Choroid plexus epithelial cell (primary cell): ENCODE measurements around the gene RPL26.
"Not testable (repeated sequence)": the region's sequence is repeated elsewhere in the genome, so short reads cannot be mapped to it uniquely, and the experiment has no call there.

Source experiments
- DNase-seq: peaks from one replicate; pipeline ENCODE4 v3.0.0-alpha.2; 2010; ENCODE audit warnings: low read depth
- H3K4me3 ChIP-seq: 2 replicates; pipeline ENCODE4 v1.5.1; 2011; ENCODE audit warnings: low read depth, mild to moderate bottlenecking, control low read depth, low read length, moderate library complexity
- TF ChIP-seq, protein P1 (sequence below): conservative IDR thresholded peaks from 2 replicates; pipeline ENCODE4 v1.5.1; 2011; ENCODE audit warnings: low read depth, mild to moderate bottlenecking, control low read depth, inconsistent platforms, low read length, moderate library complexity

The RPL26 gene

DNA sequence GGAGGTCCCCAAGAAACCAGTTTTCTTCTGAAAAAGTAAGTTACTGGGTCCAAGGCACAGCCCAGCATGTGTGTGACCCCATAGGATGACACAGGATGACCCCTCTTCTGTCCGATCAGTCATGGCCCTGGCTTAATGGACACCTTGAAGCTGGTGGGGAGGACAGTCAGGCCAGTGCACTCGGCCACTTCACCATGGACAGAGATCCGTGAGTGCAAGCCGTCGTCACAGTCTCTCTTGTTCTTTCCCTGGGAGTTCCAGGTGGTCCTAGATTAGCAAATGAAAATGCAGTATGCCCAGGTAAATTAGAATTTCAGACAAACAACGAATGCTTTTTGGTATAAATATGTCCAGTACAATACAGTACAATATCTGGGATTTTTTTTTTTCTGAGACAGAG lies 16.0 kb upstream of the RPL26 start:
- TF ChIP-seq, protein P1, sequence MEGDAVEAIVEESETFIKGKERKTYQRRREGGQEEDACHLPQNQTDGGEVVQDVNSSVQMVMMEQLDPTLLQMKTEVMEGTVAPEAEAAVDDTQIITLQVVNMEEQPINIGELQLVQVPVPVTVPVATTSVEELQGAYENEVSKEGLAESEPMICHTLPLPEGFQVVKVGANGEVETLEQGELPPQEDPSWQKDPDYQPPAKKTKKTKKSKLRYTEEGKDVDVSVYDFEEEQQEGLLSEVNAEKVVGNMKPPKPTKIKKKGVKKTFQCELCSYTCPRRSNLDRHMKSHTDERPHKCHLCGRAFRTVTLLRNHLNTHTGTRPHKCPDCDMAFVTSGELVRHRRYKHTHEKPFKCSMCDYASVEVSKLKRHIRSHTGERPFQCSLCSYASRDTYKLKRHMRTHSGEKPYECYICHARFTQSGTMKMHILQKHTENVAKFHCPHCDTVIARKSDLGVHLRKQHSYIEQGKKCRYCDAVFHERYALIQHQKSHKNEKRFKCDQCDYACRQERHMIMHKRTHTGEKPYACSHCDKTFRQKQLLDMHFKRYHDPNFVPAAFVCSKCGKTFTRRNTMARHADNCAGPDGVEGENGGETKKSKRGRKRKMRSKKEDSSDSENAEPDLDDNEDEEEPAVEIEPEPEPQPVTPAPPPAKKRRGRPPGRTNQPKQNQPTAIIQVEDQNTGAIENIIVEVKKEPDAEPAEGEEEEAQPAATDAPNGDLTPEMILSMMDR, result no peak
- no peak for DNase-seq
- H3K4me3 ChIP-seq, result no peak overlapping the region

DNA sequence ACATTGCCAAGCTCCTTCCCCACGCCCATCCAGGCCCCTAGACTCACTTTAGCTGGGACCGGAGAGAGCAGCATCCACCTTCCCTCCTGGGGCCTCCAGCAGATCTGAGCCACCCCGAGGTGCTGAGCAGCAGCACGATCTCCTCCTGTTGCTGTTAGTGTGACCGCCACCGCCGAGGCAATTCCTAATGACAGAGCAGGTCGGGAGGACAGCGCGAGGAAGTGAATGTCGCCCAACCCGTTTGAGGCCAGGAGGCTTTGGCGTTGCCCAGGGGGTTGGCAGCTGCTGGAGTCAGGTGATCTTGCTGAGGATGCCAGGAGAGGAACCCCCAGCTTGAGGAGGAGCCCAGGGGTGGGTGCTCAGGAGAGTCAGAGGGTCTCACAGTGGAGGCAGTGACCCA lies 14.6 kb upstream of the RPL26 start, which contains the start of gene RNF222:
Gene RNF222 (minus strand): TSS at position 192 of the 400 bp plus-strand sequence. CDS start 4,366 bp downstream, outside the sequence.
- DNase-seq, result no peak
- no peak within 1 kb of the TSS for H3K4me3 ChIP-seq
- TF ChIP-seq, protein P1, result no peak

DNA sequence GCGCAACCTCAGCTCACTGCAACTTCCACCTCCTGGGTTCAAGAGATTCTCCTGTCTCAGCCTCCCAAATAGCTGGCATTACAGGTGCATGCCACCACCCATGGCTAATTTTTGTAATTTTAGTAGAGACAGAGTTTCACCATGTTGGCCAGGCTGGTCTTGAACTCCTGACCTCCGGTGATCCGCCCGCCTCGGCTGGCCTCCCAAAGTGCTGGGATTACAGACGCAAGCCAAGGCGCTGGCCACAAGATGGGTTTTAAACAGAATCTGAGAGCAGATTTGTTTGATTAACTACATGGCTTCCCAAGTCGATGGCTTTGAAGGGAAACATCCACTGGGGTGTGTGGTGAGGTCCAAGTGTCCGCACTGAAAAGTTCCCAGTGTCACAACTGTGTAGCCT lies 11.5 kb upstream of the RPL26 start:
- not testable (repeated sequence) for H3K4me3 ChIP-seq, DNase-seq

DNA sequence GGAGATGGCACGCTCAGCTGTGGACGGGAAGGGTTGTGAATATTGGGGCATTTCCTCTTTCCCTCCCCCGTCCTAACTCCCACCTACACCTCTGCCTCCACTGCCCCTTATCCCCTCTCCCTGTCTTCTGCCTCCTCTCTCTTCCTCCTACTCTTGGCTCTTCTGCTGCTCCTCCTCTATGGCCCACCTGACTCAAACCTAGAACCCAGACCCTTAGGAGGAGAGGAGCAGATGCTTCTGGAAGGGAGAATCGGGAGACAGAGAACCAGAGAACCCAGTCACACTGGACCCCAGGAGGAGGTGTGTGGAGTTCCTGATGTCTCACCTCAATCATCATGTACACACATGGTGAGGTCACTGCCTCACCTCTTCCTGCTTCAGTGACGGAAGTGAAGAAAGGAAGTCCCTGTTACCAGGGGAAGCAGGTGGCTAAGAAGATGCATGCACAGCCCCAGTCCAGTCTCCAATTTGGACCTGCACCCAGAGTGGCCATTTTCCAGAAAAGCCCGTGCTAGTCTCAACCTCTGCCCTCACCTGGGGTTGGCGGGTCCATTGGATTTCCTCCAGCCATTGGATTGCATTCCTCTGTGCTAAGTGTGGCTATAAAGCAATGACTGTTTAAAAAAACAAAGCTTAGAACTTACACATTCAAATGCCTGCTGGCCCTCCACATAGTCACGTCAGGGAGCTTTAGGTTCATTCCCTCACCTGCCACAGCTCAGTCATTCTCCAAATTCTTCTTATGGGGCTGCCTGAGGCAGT lies 10.7 kb upstream of the RPL26 start:
- H3K4me3 ChIP-seq, result no peak overlapping the region
- TF ChIP-seq, protein P1, result no peak
- no peak for DNase-seq

DNA sequence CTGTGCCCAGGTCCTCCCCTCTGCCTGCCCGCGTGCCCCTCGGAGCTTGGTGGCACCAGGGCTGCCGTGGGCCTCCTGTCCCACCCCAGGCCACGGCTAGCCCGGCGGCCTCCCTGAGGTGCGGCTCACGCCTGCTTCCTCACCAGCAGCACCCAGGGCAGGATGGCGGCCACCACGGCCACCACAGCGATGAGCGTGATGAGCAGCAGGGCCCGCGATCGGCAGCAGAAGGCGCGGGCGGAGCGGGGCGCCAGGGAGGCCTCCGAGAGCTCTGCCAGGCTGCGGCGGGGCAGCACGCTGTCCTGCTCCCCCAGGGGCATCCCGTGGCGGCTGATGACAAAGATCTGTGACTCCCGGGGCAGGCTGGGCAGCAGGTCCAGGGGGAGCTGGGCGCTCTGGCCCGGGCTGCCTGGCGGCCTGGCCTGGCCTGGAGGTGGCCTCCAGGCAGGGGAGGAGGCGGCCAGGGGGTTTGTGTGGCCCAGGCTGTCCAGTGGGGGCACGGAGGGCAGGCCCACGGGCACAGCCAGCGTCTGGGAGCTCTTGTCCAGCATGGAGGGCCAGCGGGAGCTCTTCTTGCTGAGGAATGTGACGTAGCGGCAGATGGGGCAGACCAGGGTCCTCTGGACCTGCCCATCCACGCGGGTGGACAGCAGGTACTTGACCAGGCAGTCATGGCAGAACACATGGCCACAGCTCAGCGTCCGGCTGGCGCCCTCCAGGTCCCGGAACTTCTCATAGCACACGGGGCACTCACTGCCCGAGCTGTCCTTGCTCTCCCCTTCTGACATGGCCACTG lies 9.9 kb upstream of the RPL26 start:
- TF ChIP-seq, protein P1, result no peak
- H3K4me3 ChIP-seq, result no peak overlapping the region

DNA sequence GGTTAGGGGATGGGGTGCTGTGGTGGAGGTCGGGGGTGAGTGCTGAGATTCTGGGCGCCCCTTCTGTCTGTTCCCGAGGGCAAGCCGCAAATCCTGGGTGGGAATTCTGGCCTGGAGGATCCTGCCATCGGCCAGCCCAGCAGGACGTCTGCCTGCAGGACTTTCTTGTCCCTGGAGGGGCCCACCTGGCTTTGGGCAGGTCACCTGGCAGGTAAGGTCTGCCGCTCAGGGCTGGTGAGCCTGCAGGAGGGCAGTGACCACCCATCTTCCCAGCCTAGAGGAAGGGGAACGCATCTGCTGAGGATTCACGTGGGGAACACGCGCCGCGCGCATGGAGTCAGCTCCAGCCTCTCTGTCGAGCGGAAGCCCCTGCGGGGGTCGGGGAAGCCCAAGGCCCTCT lies 9.3 kb upstream of the RPL26 start:
- DNase-seq, result no peak
- H3K4me3 ChIP-seq, result no peak overlapping the region
- TF ChIP-seq, protein P1, result no peak

More for the DNA sequence above, 9.9 kb upstream of the RPL26 start:
- DNase-seq, result no peak

DNA sequence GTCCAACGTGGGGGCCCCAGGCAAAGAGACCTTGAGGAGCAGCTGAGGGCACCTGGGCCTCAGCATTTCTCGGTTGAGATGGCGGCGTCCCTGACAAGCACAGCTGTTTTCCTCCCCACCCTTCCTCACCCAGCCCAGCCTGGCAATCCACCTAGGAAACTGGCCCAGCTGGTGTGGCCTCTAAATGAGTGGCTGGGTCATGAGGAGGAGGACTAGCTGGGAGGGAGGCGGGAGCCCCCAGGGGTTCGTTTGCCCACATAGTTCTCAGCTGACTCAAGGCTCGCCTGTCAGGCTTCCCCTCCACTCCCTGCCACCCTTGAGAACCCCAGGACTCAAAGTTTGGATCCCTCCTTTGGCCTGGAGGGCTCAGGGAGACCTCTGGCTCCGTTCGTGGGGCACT lies 8.7 kb upstream of the RPL26 start:
- TF ChIP-seq, protein P1, result no peak
- no peak overlapping the region for H3K4me3 ChIP-seq
- DNase-seq, result no peak
